ENCODE results near the gene RCOR2. TPM values are rescaled to one million over a fixed set of nuclear protein-coding genes. Genes with fewer than 3 reads are reported as not detected.
A peak's percentile ranks its signal among the peaks of the same experiment; 100 is the strongest.

RCOR2 gene
- total RNA-seq, 4 donors from 2014 or later = 0.16 to 0.74 (median 0.58) TPM; not detected in 1

- Histone ChIP-seq H3K27ac (peak overlapping the region in 3 of 4 donors; percentile 36 to 73 (median 70)), H3K4me1 (peaks cover 2 to 97% (median 51%) of the 10 kb centered on the region in 3 donors), H3K27me3 (no peaks in the 10 kb centered on the region), H3K36me3 (peaks cover 0 to 3% of the 10 kb centered on the region in 2 donors), H3K4me3 (no peak overlapping the region), H3K9me3 (no peaks in the 10 kb centered on the region)
- WGBS, 2 donors (ENCODE audit: low coverage in 1 of 2) = 0 to 8% methylated on average over 1 to 7 of the region's 11 CpGs
- TF ChIP-seq, protein P1, sequence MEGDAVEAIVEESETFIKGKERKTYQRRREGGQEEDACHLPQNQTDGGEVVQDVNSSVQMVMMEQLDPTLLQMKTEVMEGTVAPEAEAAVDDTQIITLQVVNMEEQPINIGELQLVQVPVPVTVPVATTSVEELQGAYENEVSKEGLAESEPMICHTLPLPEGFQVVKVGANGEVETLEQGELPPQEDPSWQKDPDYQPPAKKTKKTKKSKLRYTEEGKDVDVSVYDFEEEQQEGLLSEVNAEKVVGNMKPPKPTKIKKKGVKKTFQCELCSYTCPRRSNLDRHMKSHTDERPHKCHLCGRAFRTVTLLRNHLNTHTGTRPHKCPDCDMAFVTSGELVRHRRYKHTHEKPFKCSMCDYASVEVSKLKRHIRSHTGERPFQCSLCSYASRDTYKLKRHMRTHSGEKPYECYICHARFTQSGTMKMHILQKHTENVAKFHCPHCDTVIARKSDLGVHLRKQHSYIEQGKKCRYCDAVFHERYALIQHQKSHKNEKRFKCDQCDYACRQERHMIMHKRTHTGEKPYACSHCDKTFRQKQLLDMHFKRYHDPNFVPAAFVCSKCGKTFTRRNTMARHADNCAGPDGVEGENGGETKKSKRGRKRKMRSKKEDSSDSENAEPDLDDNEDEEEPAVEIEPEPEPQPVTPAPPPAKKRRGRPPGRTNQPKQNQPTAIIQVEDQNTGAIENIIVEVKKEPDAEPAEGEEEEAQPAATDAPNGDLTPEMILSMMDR (IDR thresholded peaks at IDR 0.05) = peak in 3 of 4 experiments; percentile 37 to 56 (median 56)
- peak; percentile 49 for TF ChIP-seq POLR2AphosphoS5 (IDR thresholded peaks at IDR 0.05)
- no peak for TF ChIP-seq POLR2A (IDR thresholded peaks at IDR 0.05)
- no peak for TF ChIP-seq EP300 (IDR thresholded peaks at IDR 0.05)
- ATAC-seq = peak; percentile 96
Observed at GRCh38 chr11:63871962-63872799, 44.8 kb downstream of the RCOR2 start.

GRCh38 chr11:63870351-63871140, 46.4 kb downstream of the RCOR2 start:
- 46 to 62% methylated on average over 9 to 14 of the region's 14 CpGs for WGBS, 2 donors (ENCODE audit: low coverage in 1 of 2)
- Histone ChIP-seq H3K4me3 (no peak overlapping the region), H3K36me3 (no peaks in the 10 kb centered on the region), H3K27me3 (no peaks in the 10 kb centered on the region), H3K4me1 (peaks cover 2 to 100% (median 57%) of the 10 kb centered on the region in 3 donors), H3K9me3 (no peaks in the 10 kb centered on the region), H3K27ac (peak overlapping the region in 2 of 4 donors; percentile 4 to 13)
- TF ChIP-seq EP300 (IDR thresholded peaks at IDR 0.05) (no peak), POLR2A (IDR thresholded peaks at IDR 0.05) (no peak), POLR2AphosphoS5 (IDR thresholded peaks at IDR 0.05) (no peak)
- TF ChIP-seq, protein P1 (IDR thresholded peaks at IDR 0.05) = no peak
- no peak for ATAC-seq

GRCh38 chr11:63869683-63870082, 47.3 kb downstream of the RCOR2 start:
- Histone ChIP-seq H3K27ac (peak overlapping the region in 2 of 4 donors; percentile 4 to 13), H3K4me3 (no peak overlapping the region), H3K4me1 (peaks cover 2 to 100% (median 58%) of the 10 kb centered on the region in 3 donors), H3K36me3 (no peaks in the 10 kb centered on the region), H3K9me3 (no peaks in the 10 kb centered on the region), H3K27me3 (no peaks in the 10 kb centered on the region)
- no peak for ATAC-seq
- 40 to 100% methylated on average over 2 to 3 of the region's 8 CpGs for WGBS, 2 donors (ENCODE audit: low coverage in 1 of 2)
- TF ChIP-seq EP300 (IDR thresholded peaks at IDR 0.05) (no peak), POLR2A (IDR thresholded peaks at IDR 0.05) (no peak), POLR2AphosphoS5 (IDR thresholded peaks at IDR 0.05) (no peak)
- TF ChIP-seq, protein P1 (IDR thresholded peaks at IDR 0.05) = no peak

DNA sequence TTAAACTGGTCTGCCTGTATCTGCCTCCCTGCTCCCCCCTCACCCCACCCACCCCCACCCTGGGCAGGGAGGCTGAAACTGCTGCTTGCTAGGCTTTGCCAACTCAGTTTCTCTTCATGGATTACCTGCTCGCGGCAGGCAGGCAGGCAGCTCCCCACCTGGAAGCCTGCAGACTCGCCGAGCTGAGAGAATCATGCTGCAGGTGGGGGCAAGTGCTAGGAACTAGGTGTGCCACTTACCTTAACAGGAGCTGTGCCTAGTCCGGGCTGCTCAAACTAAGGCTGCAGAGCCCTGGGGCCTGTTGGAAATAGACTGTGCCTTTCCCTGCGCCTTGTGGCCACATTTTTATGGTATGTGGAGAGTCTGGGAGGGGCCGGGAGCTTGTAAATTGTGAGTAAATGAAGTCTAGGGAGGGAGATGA, 47.8 kb downstream of the RCOR2 start:
- Histone ChIP-seq H3K27me3 (no peaks in the 10 kb centered on the region), H3K27ac (no peak overlapping the region), H3K9me3 (no peaks in the 10 kb centered on the region), H3K4me3 (no peak overlapping the region), H3K36me3 (no peaks in the 10 kb centered on the region), H3K4me1 (peaks cover 2 to 97% (median 53%) of the 10 kb centered on the region in 3 donors)
- TF ChIP-seq EP300 (IDR thresholded peaks at IDR 0.05) (no peak), POLR2AphosphoS5 (IDR thresholded peaks at IDR 0.05) (no peak), POLR2A (IDR thresholded peaks at IDR 0.05) (no peak)
- TF ChIP-seq, protein P1 (IDR thresholded peaks at IDR 0.05) = no peak
- ATAC-seq = no peak
- WGBS, 2 donors (ENCODE audit: low coverage in 1 of 2) = no CpG with 5 or more reads among the region's 7 CpGs

All from gastroesophageal sphincter (tissue), 4 donors.